ENCODE measurements around the gene ORC5.
A peak's percentile ranks its signal among the peaks of the same experiment; 100 is the strongest.

Gene ORC5

GRCh38 chr7:104207348-104207730, 474 bp downstream of the ORC5 start:
- H3K79me2 ChIP-seq (ENCODE audit: insufficient read depth, low read depth) = peaks cover 31% of the 10 kb centered on the region
- H2AFZ ChIP-seq (ENCODE audit: low read depth) = peak overlapping the region; percentile 88

GRCh38 chr7:104206841-104207240, 972 bp downstream of the ORC5 start:
- peak overlapping the region; percentile 53; the same call in 1 of the 2 replicates for H3K27ac ChIP-seq
- no peak overlapping the region for H3K4me3 ChIP-seq (IDR thresholded peaks at IDR 0.05; ENCODE audit: insufficient read depth, low read depth, low read length)
- H3K79me2 ChIP-seq (ENCODE audit: insufficient read depth, low read depth) = peaks cover 31% of the 10 kb centered on the region
- peak overlapping the region; percentile 73 for H3K9ac ChIP-seq
- peak overlapping the region; percentile 88 for H2AFZ ChIP-seq (ENCODE audit: low read depth)
- peak overlapping the region; percentile 55 for H3K4me2 ChIP-seq
- H3K4me1 ChIP-seq (ENCODE audit: low read depth, poor library complexity, severe bottlenecking) = peaks cover 24% of the 10 kb centered on the region
- no peaks in the 10 kb centered on the region for H4K20me1 ChIP-seq (ENCODE audit: insufficient read depth)
- no peak for TF ChIP-seq CTCF (conservative IDR thresholded peaks at IDR 0.05; ENCODE audit: low read depth, low read length)
- peaks cover 5% of the 10 kb centered on the region; the same call in 1 of the 2 replicates for H3K36me3 ChIP-seq (ENCODE audit: insufficient read depth)
- H3K27me3 ChIP-seq (ENCODE audit: insufficient read depth, low read depth) = no peaks in the 10 kb centered on the region

More at GRCh38 chr7:104207348-104207730, 474 bp downstream of the ORC5 start:
- Histone ChIP-seq H3K36me3 (ENCODE audit: insufficient read depth) (no peaks in the 10 kb centered on the region; the same call in 1 of the 2 replicates), H3K27ac (peak overlapping the region; percentile 53), H3K4me1 (ENCODE audit: low read depth, poor library complexity, severe bottlenecking) (peaks cover 24% of the 10 kb centered on the region), H3K4me3 (IDR thresholded peaks at IDR 0.05; ENCODE audit: insufficient read depth, low read depth, low read length) (no peak overlapping the region), H3K4me2 (peak overlapping the region; percentile 55), H4K20me1 (ENCODE audit: insufficient read depth) (no peaks in the 10 kb centered on the region), H3K27me3 (ENCODE audit: insufficient read depth, low read depth) (no peaks in the 10 kb centered on the region), H3K9ac (peak overlapping the region; percentile 73)
- no peak for TF ChIP-seq CTCF (conservative IDR thresholded peaks at IDR 0.05; ENCODE audit: low read depth, low read length)

GRCh38 chr7:104198673-104199278, 9.0 kb downstream of the ORC5 start:
- no peaks in the 10 kb centered on the region; the same call in 1 of the 2 replicates for H3K79me2 ChIP-seq (ENCODE audit: insufficient read depth, low read depth)
- H4K20me1 ChIP-seq (ENCODE audit: insufficient read depth) = no peaks in the 10 kb centered on the region
- no peak overlapping the region for H3K27ac ChIP-seq
- TF ChIP-seq CTCF (conservative IDR thresholded peaks at IDR 0.05; ENCODE audit: low read depth, low read length) = no peak
- no peak overlapping the region for H3K4me3 ChIP-seq (IDR thresholded peaks at IDR 0.05; ENCODE audit: insufficient read depth, low read depth, low read length)
- H3K27me3 ChIP-seq (ENCODE audit: insufficient read depth, low read depth) = no peaks in the 10 kb centered on the region
- H3K4me1 ChIP-seq (ENCODE audit: low read depth, poor library complexity, severe bottlenecking) = no peaks in the 10 kb centered on the region
- H3K4me2 ChIP-seq = no peak overlapping the region
- peaks cover 38% of the 10 kb centered on the region; the same call in 1 of the 2 replicates for H3K36me3 ChIP-seq (ENCODE audit: insufficient read depth)
- H2AFZ ChIP-seq (ENCODE audit: low read depth) = no peak overlapping the region
- H3K9ac ChIP-seq = no peak overlapping the region

GRCh38 chr7:104196161-104196560, 11.7 kb downstream of the ORC5 start:
- Histone ChIP-seq H3K9ac (no peak overlapping the region), H3K27ac (no peak overlapping the region), H3K27me3 (ENCODE audit: insufficient read depth, low read depth) (no peaks in the 10 kb centered on the region), H3K4me2 (no peak overlapping the region), H3K4me3 (IDR thresholded peaks at IDR 0.05; ENCODE audit: insufficient read depth, low read depth, low read length) (no peak overlapping the region), H4K20me1 (ENCODE audit: insufficient read depth) (no peaks in the 10 kb centered on the region), H2AFZ (ENCODE audit: low read depth) (no peak overlapping the region), H3K4me1 (ENCODE audit: low read depth, poor library complexity, severe bottlenecking) (no peaks in the 10 kb centered on the region), H3K79me2 (ENCODE audit: insufficient read depth, low read depth) (no peaks in the 10 kb centered on the region), H3K36me3 (ENCODE audit: insufficient read depth) (peaks cover 31% of the 10 kb centered on the region; the same call in 1 of the 2 replicates)
- TF ChIP-seq CTCF (conservative IDR thresholded peaks at IDR 0.05; ENCODE audit: low read depth, low read length) = no peak

Measured in KMS-11 (cell line).